ENCODE data around the gene PNLIPRP2. TPM values are rescaled to one million over a fixed set of nuclear protein-coding genes. Genes with fewer than 3 reads are reported as not detected.

The PNLIPRP2 gene
- not detected in 2 replicates for total RNA-seq (2012; rRNA removed)

GRCh38 chr10:116620423-116621400 is at the start of gene PNLIPRP2:
Gene PNLIPRP2 (plus strand): TSS chr10:116620953.
- no peaks in the 10 kb centered on the region for H3K36me3 ChIP-seq (ENCODE audit: insufficient read depth, low read length)
- H3K4me2 ChIP-seq (ENCODE audit: low read length): no peak within 1 kb of the TSS
- H3K27me3 ChIP-seq (ENCODE audit: control insufficient read depth, insufficient read depth, low read length): no peaks in the 10 kb centered on the region
- H3K4me1 ChIP-seq (ENCODE audit: control insufficient read depth, insufficient read depth, low read length): no peaks in the 10 kb centered on the region
- no peak within 1 kb of the TSS for H3K9ac ChIP-seq (ENCODE audit: low read depth, low read length)
- H3K4me3 ChIP-seq (ENCODE audit: low read length): no peak within 1 kb of the TSS
- no peaks in the 10 kb centered on the region for H3K9me3 ChIP-seq (replicated peaks; ENCODE audit: low read length)

GRCh38 chr10:116574797-116575196 is 46.0 kb upstream of the PNLIPRP2 start:
- no peak overlapping the region for H3K4me2 ChIP-seq (ENCODE audit: low read length)
- H3K4me3 ChIP-seq (ENCODE audit: low read length): no peak overlapping the region
- no peaks in the 10 kb centered on the region for H3K36me3 ChIP-seq (ENCODE audit: insufficient read depth, low read length)
- no peaks in the 10 kb centered on the region for H3K4me1 ChIP-seq (ENCODE audit: control insufficient read depth, insufficient read depth, low read length)
- no peak overlapping the region for H3K9ac ChIP-seq (ENCODE audit: low read depth, low read length)
- no peaks in the 10 kb centered on the region for H3K9me3 ChIP-seq (replicated peaks; ENCODE audit: low read length)
- H3K27me3 ChIP-seq (ENCODE audit: control insufficient read depth, insufficient read depth, low read length): no peaks in the 10 kb centered on the region

GRCh38 chr10:116587878-116588591 is 32.7 kb upstream of the PNLIPRP2 start:
- no peak overlapping the region for H3K9ac ChIP-seq (ENCODE audit: low read depth, low read length)
- no peaks in the 10 kb centered on the region for H3K27me3 ChIP-seq (ENCODE audit: control insufficient read depth, insufficient read depth, low read length)
- no peaks in the 10 kb centered on the region for H3K4me1 ChIP-seq (ENCODE audit: control insufficient read depth, insufficient read depth, low read length)
- H3K9me3 ChIP-seq (replicated peaks; ENCODE audit: low read length): no peaks in the 10 kb centered on the region
- H3K4me3 ChIP-seq (ENCODE audit: low read length): no peak overlapping the region
- H3K4me2 ChIP-seq (ENCODE audit: low read length): no peak overlapping the region
- H3K36me3 ChIP-seq (ENCODE audit: insufficient read depth, low read length): no peaks in the 10 kb centered on the region

GRCh38 chr10:116588995-116589394 is 31.8 kb upstream of the PNLIPRP2 start:
- Histone ChIP-seq H3K9ac (ENCODE audit: low read depth, low read length) (no peak overlapping the region), H3K36me3 (ENCODE audit: insufficient read depth, low read length) (no peaks in the 10 kb centered on the region), H3K27me3 (ENCODE audit: control insufficient read depth, insufficient read depth, low read length) (no peaks in the 10 kb centered on the region), H3K4me2 (ENCODE audit: low read length) (no peak overlapping the region), H3K4me3 (ENCODE audit: low read length) (no peak overlapping the region), H3K9me3 (replicated peaks; ENCODE audit: low read length) (no peaks in the 10 kb centered on the region), H3K4me1 (ENCODE audit: control insufficient read depth, insufficient read depth, low read length) (no peaks in the 10 kb centered on the region)

GRCh38 chr10:116589926-116590325 is 30.8 kb upstream of the PNLIPRP2 start:
- H3K4me3 ChIP-seq (ENCODE audit: low read length): no peak overlapping the region
- H3K4me2 ChIP-seq (ENCODE audit: low read length): no peak overlapping the region
- no peaks in the 10 kb centered on the region for H3K36me3 ChIP-seq (ENCODE audit: insufficient read depth, low read length)
- no peaks in the 10 kb centered on the region for H3K27me3 ChIP-seq (ENCODE audit: control insufficient read depth, insufficient read depth, low read length)
- H3K9ac ChIP-seq (ENCODE audit: low read depth, low read length): no peak overlapping the region
- no peaks in the 10 kb centered on the region for H3K9me3 ChIP-seq (replicated peaks; ENCODE audit: low read length)
- H3K4me1 ChIP-seq (ENCODE audit: control insufficient read depth, insufficient read depth, low read length): no peaks in the 10 kb centered on the region

- Histone ChIP-seq H3K4me2 (ENCODE audit: low read length) (no peak within 1 kb of the TSS), H3K4me1 (ENCODE audit: control insufficient read depth, insufficient read depth, low read length) (no peaks in the 10 kb centered on the region), H3K36me3 (ENCODE audit: insufficient read depth, low read length) (no peaks in the 10 kb centered on the region), H3K27me3 (ENCODE audit: control insufficient read depth, insufficient read depth, low read length) (no peaks in the 10 kb centered on the region), H3K9ac (ENCODE audit: low read depth, low read length) (no peak within 1 kb of the TSS), H3K4me3 (ENCODE audit: low read length) (no peak within 1 kb of the TSS), H3K9me3 (replicated peaks; ENCODE audit: low read length) (no peaks in the 10 kb centered on the region)
These were observed 29.9 kb upstream of the PNLIPRP2 start, which contains the start of gene PNLIPRP1 for GRCh38 chr10:116590590-116591444. Gene PNLIPRP1 (plus strand): TSS chr10:116590959. CDS start chr10:116591130, 171 bp downstream.

- H3K4me2 ChIP-seq (ENCODE audit: low read length): no peak overlapping the region
- H3K36me3 ChIP-seq (ENCODE audit: insufficient read depth, low read length): no peaks in the 10 kb centered on the region
- no peak overlapping the region for H3K9ac ChIP-seq (ENCODE audit: low read depth, low read length)
- H3K4me1 ChIP-seq (ENCODE audit: control insufficient read depth, insufficient read depth, low read length): no peaks in the 10 kb centered on the region
- H3K27me3 ChIP-seq (ENCODE audit: control insufficient read depth, insufficient read depth, low read length): no peaks in the 10 kb centered on the region
- no peaks in the 10 kb centered on the region for H3K9me3 ChIP-seq (replicated peaks; ENCODE audit: low read length)
- H3K4me3 ChIP-seq (ENCODE audit: low read length): no peak overlapping the region
These were observed 27.5 kb upstream of the PNLIPRP2 start for GRCh38 chr10:116593139-116593740.

- H3K36me3 ChIP-seq (ENCODE audit: insufficient read depth, low read length): no peaks in the 10 kb centered on the region
- H3K4me2 ChIP-seq (ENCODE audit: low read length): no peak overlapping the region
- no peak overlapping the region for H3K4me3 ChIP-seq (ENCODE audit: low read length)
- no peaks in the 10 kb centered on the region for H3K4me1 ChIP-seq (ENCODE audit: control insufficient read depth, insufficient read depth, low read length)
- no peak overlapping the region for H3K9ac ChIP-seq (ENCODE audit: low read depth, low read length)
- no peaks in the 10 kb centered on the region for H3K27me3 ChIP-seq (ENCODE audit: control insufficient read depth, insufficient read depth, low read length)
- no peaks in the 10 kb centered on the region for H3K9me3 ChIP-seq (replicated peaks; ENCODE audit: low read length)
These were observed 26.2 kb upstream of the PNLIPRP2 start for GRCh38 chr10:116594525-116595035.

- Histone ChIP-seq H3K36me3 (ENCODE audit: insufficient read depth, low read length) (no peaks in the 10 kb centered on the region), H3K4me3 (ENCODE audit: low read length) (no peak overlapping the region), H3K9ac (ENCODE audit: low read depth, low read length) (no peak overlapping the region), H3K4me2 (ENCODE audit: low read length) (no peak overlapping the region), H3K9me3 (replicated peaks; ENCODE audit: low read length) (no peaks in the 10 kb centered on the region), H3K4me1 (ENCODE audit: control insufficient read depth, insufficient read depth, low read length) (no peaks in the 10 kb centered on the region), H3K27me3 (ENCODE audit: control insufficient read depth, insufficient read depth, low read length) (no peaks in the 10 kb centered on the region)
These were observed 24.7 kb upstream of the PNLIPRP2 start for GRCh38 chr10:116596062-116596461.

GRCh38 chr10:116597543-116597942 is 23.2 kb upstream of the PNLIPRP2 start:
- Histone ChIP-seq H3K9ac (ENCODE audit: low read depth, low read length) (no peak overlapping the region), H3K9me3 (replicated peaks; ENCODE audit: low read length) (no peaks in the 10 kb centered on the region), H3K27me3 (ENCODE audit: control insufficient read depth, insufficient read depth, low read length) (no peaks in the 10 kb centered on the region), H3K4me2 (ENCODE audit: low read length) (no peak overlapping the region), H3K4me3 (ENCODE audit: low read length) (no peak overlapping the region), H3K4me1 (ENCODE audit: control insufficient read depth, insufficient read depth, low read length) (no peaks in the 10 kb centered on the region), H3K36me3 (ENCODE audit: insufficient read depth, low read length) (no peaks in the 10 kb centered on the region)
